ENCODE measurements around the gene PURA.

GRCh38 chr5:140115186-140115500 lies 1.2 kb downstream of the PURA start:
- TF ChIP-seq POLR2A (IDR thresholded peaks at IDR 0.05): no peak
- TF ChIP-seq CTCF (IDR thresholded peaks at IDR 0.05): no peak

All from transverse colon (tissue), 3 donors.